D341Med (cell line): Measurements from ENCODE around the gene MTIF3.

Source experiments
- DNase-seq: peaks from one replicate; pipeline ENCODE4 v3.0.0; 2012; ENCODE audit warnings: low spot score

The MTIF3 gene

DNA sequence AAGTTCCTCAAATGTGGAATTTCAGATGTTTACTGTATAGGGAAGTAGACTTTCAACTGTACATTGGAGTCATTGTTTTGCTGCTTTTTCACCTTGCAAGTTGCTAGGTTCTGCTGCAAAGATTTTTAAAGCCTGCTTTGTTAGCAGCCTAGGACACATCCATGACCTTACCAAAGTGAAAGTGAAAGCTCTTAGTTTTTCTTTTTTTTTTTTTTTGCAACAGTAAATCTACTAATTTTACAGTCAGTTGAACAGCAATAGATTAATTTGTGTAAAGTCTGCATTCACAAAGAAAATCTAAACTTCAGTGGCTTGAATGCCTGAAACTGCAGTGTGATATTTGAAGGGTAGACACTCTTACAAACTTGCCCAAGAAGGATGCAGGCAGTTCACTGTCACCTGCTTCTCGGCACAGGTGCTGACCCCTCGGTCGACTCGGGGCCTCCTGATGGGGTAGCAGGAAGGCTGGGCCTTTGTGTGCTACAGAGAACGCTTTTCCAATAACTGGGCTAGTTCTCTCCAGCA lies 5.0 kb upstream of the MTIF3 start:
- no peak for DNase-seq

DNA sequence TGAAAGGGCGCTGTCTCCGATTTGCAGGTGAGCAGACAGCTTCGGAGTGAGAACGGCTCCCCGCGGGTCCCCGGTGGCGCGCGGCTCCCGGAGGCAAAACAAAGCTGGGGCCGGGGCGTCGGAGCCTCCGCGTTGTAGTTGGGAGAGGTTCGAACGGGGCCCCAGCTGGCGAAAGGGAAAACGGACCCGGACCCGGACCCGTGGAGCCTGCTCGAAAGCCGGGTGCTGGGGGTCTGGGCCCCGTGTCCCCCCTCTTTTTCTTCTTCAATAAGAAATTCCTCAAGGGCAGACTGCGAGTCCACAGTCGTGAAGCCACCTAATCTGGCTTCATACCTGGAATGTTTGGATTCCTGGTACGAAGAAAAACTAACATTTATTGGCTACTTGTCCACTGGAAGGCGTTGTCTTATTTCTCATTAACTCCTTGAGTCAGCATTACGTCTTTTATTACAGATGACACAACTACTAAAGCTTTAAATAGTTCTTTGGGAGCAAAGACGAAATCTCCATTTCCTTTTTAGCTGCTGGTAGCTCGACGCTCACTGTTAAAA lies 632 bp upstream of the MTIF3 start:
- peak; percentile 64 for DNase-seq

DNA sequence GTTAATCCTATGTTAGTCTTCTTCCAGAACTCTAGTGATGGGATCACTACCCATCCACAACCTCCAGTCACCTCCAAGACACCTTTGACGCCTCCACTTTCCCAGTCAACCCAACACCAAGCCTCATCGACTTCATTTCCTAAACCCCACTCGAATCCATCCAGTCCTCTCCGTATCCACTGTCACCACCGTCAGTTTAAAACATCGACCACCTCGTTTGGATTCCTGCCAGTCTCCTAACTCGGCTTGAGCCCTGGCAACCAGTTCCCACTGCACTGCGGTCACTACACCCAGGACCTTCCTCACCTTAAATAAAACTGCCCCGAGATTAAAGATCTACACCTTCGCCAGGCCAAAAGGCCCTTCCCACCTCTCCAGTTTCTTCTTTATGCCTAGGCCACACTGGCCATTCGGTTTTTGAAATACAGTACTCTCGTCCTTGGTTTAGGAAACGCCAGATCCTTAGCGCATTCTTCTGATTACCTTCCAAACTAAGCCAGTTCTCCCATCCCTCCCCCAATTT lies 1.2 kb downstream of the MTIF3 start:
- no peak for DNase-seq

- no peak for DNase-seq
Measured at GRCh38 chr13:27448308-27448707, 2.1 kb downstream of the MTIF3 start.

DNA sequence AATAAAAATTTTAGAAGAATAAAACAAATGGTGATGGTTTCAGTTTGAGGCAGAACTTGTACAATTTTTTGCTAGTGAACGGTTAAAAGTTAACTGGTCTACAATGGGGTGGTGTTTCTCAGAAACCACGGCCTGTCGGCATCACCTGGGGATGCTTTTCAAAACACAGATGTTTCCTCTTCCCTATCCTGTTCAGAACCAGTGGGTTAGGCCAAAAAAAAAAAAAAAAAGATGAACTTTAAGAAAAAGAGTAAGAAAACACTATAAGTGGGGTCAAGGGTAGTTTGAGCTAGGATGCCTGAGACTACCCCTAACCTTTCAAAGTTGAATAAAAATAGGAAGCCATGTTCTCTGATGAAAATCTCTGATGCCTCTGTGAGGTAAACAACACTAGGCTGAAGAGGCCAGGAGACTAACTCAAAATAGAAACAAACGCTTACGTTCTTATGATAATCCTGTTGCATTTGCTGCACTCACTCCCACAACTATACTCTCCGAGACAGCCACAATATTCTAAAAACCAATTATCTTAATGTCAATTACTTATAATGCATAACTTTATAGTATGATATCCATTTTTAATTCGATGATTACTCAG lies 3.3 kb downstream of the MTIF3 start:
- DNase-seq = no peak

DNA sequence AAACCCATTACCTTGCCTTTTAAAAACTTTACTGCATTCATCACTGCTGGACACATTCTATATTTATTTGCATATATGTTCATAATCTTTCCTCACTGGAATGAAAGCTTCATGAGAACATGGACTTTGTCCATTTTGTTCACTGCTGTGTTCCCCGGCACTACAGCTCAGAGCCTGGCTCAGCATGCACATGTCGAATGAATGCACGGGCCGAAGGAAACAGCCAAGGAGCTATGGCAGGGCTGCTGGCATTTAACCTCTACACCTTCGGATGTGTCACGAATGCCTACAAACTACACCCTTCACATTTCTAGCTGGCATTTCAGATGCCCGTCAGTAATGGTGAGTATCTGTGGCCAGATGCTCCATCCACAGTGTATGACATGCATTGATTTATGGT lies 7.6 kb downstream of the MTIF3 start:
- DNase-seq = no peak

GRCh38 chr13:27442071-27442647 lies 8.2 kb downstream of the MTIF3 start:
- DNase-seq = no peak

GRCh38 chr13:27440408-27440807 lies 10.0 kb downstream of the MTIF3 start:
- no peak for DNase-seq

GRCh38 chr13:27437126-27437525 lies 13.2 kb downstream of the MTIF3 start:
- no peak for DNase-seq

DNA sequence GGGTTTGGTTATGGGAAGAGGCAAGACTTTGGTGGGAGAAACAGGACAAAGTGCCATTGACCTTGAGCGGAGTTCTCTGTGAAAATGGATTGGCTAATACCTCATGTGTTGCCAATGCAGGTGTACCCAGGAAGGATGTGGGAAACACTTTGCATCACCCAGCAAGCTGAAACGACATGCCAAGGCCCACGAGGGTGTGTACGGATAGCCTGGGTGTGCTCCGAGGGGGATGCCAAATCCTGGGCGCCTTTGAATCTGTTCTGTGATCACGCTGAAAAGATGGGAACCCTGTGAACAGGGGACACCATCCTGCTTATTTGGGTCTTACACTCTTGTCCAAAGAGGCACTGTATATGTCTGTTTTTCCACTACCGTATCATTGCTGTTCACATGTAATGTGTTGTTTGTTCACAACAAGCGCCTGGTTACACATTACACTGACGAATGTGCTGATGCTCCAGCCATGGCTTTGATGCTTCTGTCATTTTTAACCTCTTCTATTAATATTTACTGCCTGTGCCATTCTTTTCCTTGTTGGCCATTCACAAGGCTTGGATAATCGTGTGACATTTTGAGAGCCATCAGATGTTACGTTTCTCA lies 17.7 kb downstream of the MTIF3 start:
- DNase-seq = no peak

DNA sequence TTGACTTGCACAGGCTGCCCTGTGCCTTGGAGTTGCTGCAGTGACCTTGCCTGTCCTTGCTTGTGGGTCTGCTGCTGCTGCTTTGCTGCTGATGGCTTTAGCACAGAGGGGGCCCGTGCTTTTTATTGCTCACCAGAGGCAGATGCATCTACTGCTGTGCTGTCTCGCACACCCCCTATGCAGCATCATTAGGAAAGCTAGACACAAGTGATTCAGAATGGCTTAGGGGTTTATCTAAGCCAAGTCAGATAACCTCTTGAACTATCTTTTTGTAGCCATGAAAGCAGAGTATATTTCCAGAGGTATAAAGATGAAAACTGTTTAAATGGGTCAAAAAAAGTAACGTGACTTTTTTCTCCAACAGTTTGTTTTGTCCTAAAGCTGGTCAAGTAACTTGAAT lies 18.2 kb downstream of the MTIF3 start:
- no peak for DNase-seq

GRCh38 chr13:27428160-27428559 lies 22.2 kb downstream of the MTIF3 start:
- no peak for DNase-seq

DNA sequence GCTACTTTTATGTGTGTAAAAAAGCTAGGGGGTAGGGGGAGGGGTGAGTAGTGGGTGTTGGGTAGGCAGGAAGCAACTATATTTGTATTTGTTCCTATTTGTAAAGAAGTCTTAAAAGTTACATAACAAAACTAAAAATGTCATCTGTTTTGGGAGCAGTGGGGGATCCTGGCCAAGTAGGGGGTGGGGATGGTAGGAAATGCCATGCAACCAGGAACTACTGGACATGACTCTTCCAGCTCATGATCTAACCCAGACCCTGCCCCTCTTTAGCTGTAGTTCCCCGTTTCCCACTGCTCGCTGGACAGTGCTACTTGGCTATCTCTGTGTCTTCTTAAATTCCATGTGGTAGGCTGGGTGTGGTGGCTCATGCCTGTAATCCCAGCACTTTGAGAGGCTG lies 22.7 kb downstream of the MTIF3 start:
- DNase-seq = no peak

DNA sequence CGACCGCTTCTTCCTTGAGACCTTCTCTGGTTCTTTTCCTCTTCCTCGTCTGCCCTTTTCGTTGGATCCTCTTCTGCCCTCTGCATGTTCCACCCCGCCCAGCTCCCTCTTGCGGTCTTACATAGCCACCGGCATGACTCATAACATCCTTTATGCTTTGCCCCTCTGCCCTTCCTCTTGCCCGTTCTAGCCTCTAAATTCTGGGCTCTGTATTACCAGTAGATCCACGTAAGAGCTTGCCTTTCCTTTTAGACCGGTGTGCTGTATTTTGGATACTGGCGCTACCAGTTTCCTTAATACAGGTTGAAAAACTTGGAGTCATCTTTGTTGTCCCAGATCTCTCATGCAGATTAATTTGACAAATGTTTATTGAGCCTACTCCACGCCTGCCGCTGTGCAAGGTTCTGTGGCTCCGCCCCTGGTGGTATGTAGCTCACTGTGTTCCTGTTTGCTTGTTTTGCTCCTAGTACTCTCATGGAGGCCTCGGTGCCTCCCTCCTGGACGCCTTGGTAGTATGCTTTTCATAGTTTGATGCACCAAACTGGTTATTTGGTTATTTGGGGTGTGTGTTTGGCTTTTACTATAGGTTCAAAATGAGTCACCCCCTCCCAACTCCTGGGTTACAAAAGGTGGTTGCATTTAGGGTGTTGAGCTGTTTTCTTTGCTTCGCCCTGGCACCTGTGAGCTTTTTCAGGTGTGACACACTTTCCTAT lies 24.3 kb downstream of the MTIF3 start:
- peak; percentile 70 for DNase-seq

DNA sequence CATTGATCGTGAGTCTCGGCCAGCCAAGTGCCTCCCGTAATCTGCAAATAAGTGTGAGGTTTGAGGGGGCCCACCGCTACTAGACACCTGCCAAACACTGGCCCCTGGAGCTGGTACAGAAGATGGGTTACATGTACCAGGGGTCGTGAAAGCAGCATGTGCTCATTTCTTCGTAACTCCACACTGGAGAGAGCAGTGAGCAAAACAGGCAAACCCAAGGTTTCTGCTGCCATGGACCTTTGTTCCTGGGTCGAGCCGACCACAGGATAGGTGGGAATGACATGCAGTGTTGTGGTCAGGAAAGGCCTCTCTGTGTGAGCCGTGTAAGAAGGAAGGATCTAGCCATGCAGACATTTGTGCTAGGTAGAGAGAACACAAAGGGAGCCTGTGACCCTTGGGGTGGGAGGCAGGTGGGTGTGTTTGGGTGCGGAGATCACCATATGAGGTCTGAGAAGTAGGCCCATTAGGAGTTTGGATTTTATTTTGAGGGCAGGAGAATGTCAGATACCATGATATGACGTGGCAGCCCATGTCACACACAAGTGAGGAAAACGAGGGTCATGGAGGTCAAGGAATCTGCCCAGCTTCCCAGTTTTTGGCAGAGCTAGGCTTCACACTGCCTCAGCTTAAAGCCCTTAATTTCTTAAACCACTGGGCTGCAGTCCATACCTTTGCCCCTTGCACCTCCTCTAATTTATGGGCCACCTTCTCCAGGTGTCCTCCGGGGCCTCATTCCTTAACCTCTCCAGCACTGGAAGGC lies 25.0 kb downstream of the MTIF3 start:
- no peak for DNase-seq

GRCh38 chr13:27424246-27425157 lies 25.9 kb downstream of the MTIF3 start, which contains the start of gene GTF3A:
GTF3A (plus strand) TSS chr13:27424619.
- peak; percentile 99 for DNase-seq

GRCh38 chr13:27423333-27423732 lies 27.0 kb downstream of the MTIF3 start:
- DNase-seq = no peak

DNA sequence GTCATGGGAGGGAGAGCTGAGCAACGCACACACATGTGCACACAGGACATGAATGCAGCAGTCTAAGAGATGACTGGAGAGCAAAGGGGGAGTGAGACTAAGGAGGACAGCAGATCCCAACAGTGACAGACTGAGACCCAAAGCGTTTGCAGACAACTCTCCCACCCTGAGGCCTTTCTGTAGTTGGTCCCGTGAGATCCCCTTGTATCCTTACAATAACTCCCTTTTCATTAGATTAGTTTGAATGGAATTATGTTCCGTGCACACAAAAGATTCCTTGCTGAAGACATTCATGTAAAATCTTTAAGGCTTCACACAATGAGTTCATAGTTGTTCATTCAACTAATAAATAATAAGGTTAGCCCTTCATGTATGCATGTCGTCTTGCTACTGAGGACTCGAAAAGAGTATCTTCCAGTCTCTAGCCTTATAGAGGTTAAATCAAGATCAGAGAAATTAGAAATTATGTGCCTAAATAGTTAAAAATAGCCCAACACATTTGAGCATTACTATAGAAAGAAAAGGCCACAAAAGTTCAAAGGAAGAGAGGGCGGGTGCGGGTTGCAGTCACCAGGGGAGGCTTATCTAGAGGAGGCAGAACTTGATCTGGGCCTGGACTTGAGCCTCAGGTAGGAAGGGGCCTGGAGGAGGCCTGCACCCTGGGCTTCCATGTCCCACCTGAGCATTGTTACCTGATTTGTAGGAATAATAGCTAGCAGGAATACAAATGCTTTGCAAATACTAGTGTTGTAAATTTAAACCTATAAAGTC lies 29.1 kb downstream of the MTIF3 start:
- DNase-seq = no peak

GRCh38 chr13:27419328-27419727 lies 31.0 kb downstream of the MTIF3 start:
- DNase-seq = no peak

- no peak for DNase-seq
Measured at GRCh38 chr13:27415116-27415515, 35.2 kb downstream of the MTIF3 start.
